Ecto neural progenitor cell (in vitro differentiated cells): ENCODE measurements around the gene ATP2C2.
"Not testable (repeated sequence)": the region's sequence is repeated elsewhere in the genome, so short reads cannot be mapped to it uniquely, and the experiment has no call there.

Experiments used
- DNase-seq: peaks from one replicate; pipeline ENCODE4 v3.0.0-alpha.2; 2018; ENCODE audit warnings: low spot score

ATP2C2 gene

GRCh38 chr16:84421081-84421937 lies 53.0 kb downstream of the ATP2C2 start:
- DNase-seq = no peak

GRCh38 chr16:84421938-84422220 lies 53.5 kb downstream of the ATP2C2 start:
- DNase-seq = no peak

GRCh38 chr16:84423416-84423837 lies 55.1 kb downstream of the ATP2C2 start:
- DNase-seq = no peak

GRCh38 chr16:84425696-84426095 lies 57.4 kb downstream of the ATP2C2 start:
- no peak for DNase-seq

- DNase-seq = no peak
Measured at GRCh38 chr16:84426804-84427203, 58.5 kb downstream of the ATP2C2 start.

GRCh38 chr16:84427553-84427952 lies 59.2 kb downstream of the ATP2C2 start:
- DNase-seq = no peak

GRCh38 chr16:84430860-84431259 lies 62.5 kb downstream of the ATP2C2 start:
- DNase-seq = no peak

GRCh38 chr16:84434800-84435199 lies 66.5 kb downstream of the ATP2C2 start:
- DNase-seq = no peak

GRCh38 chr16:84436196-84436595 lies 67.9 kb downstream of the ATP2C2 start:
- DNase-seq = no peak

- no peak for DNase-seq
Measured at GRCh38 chr16:84438971-84439696, 70.8 kb downstream of the ATP2C2 start.

GRCh38 chr16:84442416-84443145 lies 74.2 kb downstream of the ATP2C2 start:
- DNase-seq = no peak

- DNase-seq = no peak
Measured at GRCh38 chr16:84443166-84443802, 74.9 kb downstream of the ATP2C2 start.

GRCh38 chr16:84444476-84444875 lies 76.1 kb downstream of the ATP2C2 start:
- DNase-seq = no peak

- no peak for DNase-seq
Measured at GRCh38 chr16:84446084-84446483, 77.7 kb downstream of the ATP2C2 start.

GRCh38 chr16:84446596-84447392 lies 78.5 kb downstream of the ATP2C2 start:
- no peak for DNase-seq

GRCh38 chr16:84448444-84448843 lies 80.1 kb downstream of the ATP2C2 start:
- DNase-seq = no peak

GRCh38 chr16:84449156-84450140 lies 81.1 kb downstream of the ATP2C2 start:
- no peak for DNase-seq

GRCh38 chr16:84450176-84450865 lies 82.0 kb downstream of the ATP2C2 start:
- no peak for DNase-seq

- DNase-seq = not testable (repeated sequence)
Measured at GRCh38 chr16:84451010-84451676, 82.8 kb downstream of the ATP2C2 start.
